ENCODE data around the gene PRPF6.

PRPF6 gene

GRCh38 chr20:64042054-64042781 is 61.3 kb downstream of the PRPF6 start:
- Histone ChIP-seq H3K4me3 (ENCODE audit: control insufficient read depth in 1 of 7, extremely low read depth in 1 of 7, insufficient read depth in 4 of 7, low read depth in 2 of 7, low read length in 6 of 7) (peak overlapping the region in 6 of 7 experiments; percentile 34 to 69 (median 47)), H3K27me3 (replicated peaks in 2 of 5; ENCODE audit: control insufficient read depth in 4 of 5, insufficient read depth in 5 of 5, low read length in 4 of 5) (peaks cover 0 to 13% (median 2%) of the 10 kb centered on the region in 5 experiments), H3K27ac (ENCODE audit: insufficient read depth in 1 of 2, low read depth in 1 of 2, low read length in 2 of 2, poor library complexity in 1 of 2, severe bottlenecking in 2 of 2) (peak overlapping the region in 1 of 2 experiments; percentile 34), H3K4me1 (ENCODE audit: control extremely low read depth in 1 of 4, control insufficient read depth in 4 of 4, insufficient read depth in 4 of 4, low read length in 3 of 4) (peaks cover 10 to 76% (median 66%) of the 10 kb centered on the region in 4 experiments), H3K9me3 (ENCODE audit: control extremely low read depth in 1 of 5, control insufficient read depth in 4 of 5, insufficient read depth in 2 of 5, low read depth in 1 of 5, low read length in 4 of 5) (no peaks in the 10 kb centered on the region), H3K36me3 (ENCODE audit: control insufficient read depth in 4 of 4, insufficient read depth in 4 of 4, low read length in 3 of 4) (peaks cover 0 to 1% (median 0%) of the 10 kb centered on the region in 4 experiments)
- DNase-seq: peak in 2 of 3 donors; percentile 49 to 65
- POLR2A ChIA-PET: interaction anchor here (0.8 kb wide), 1 partner anchor 36 kb away, joined by 3 read pairs; no protein-coding TSS in a partner anchor
- WGBS (ENCODE audit: insufficient coverage): under 1% methylated on average over 25 of the region's 55 CpGs
- CTCF ChIA-PET: interaction anchor here (0.6 to 7.5 kb wide), 5 partner anchors 10 to 77 kb away, joined by 3 to 187 read pairs (median 3); partner anchors contain the start of genes SOX18 and TCEA2

DNA sequence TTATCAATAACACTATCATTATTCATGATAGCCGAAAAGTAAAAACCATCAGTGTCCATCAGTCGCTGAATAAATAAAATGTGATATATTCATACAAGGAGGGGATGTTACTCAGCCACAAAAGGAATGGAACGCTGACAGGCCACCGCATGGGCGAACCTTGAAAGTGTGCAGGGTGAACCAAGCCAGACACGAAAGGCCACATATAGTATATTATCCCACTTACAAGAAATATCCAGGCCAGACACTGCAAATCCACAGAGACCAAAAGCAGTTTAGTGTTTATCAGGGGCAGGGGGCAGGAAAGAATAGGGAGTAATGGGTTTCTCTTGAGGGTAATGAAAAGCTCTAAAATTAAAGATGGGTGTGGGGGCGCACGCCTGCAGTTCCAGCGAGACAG is 62.8 kb downstream of the PRPF6 start:
- Histone ChIP-seq H3K9me3 (ENCODE audit: control extremely low read depth in 1 of 5, control insufficient read depth in 4 of 5, insufficient read depth in 2 of 5, low read depth in 1 of 5, low read length in 4 of 5) (no peaks in the 10 kb centered on the region), H3K27me3 (replicated peaks in 2 of 5; ENCODE audit: control insufficient read depth in 4 of 5, insufficient read depth in 5 of 5, low read length in 4 of 5) (peaks cover 0 to 18% (median 0%) of the 10 kb centered on the region in 5 experiments), H3K4me1 (ENCODE audit: control extremely low read depth in 1 of 4, control insufficient read depth in 4 of 4, insufficient read depth in 4 of 4, low read length in 3 of 4) (peaks cover 10 to 78% (median 63%) of the 10 kb centered on the region in 4 experiments), H3K27ac (ENCODE audit: insufficient read depth in 1 of 2, low read depth in 1 of 2, low read length in 2 of 2, poor library complexity in 1 of 2, severe bottlenecking in 2 of 2) (no peak overlapping the region), H3K4me3 (ENCODE audit: control insufficient read depth in 1 of 7, extremely low read depth in 1 of 7, insufficient read depth in 4 of 7, low read depth in 2 of 7, low read length in 6 of 7) (no peak overlapping the region), H3K36me3 (ENCODE audit: control insufficient read depth in 4 of 4, insufficient read depth in 4 of 4, low read length in 3 of 4) (peaks cover 0 to 4% (median 0%) of the 10 kb centered on the region in 4 experiments)
- no CpG with 5 or more reads among the region's 9 CpGs for WGBS (ENCODE audit: insufficient coverage)
- DNase-seq: peak in 1 of 3 donors; percentile 41
- ChIA-PET POLR2A (interaction anchor here (0.9 kb wide), 1 partner anchor 18 kb away, joined by 6 read pairs; no protein-coding TSS in a partner anchor), CTCF (interaction anchor here (0.9 to 2.0 kb wide), 6 partner anchors 10 to 19 kb away, joined by 3 to 14 read pairs (median 4); partner anchors contain the start of gene TCEA2)

GRCh38 chr20:64044484-64045247 is 63.7 kb downstream of the PRPF6 start:
- Histone ChIP-seq H3K9me3 (ENCODE audit: control extremely low read depth in 1 of 5, control insufficient read depth in 4 of 5, insufficient read depth in 2 of 5, low read depth in 1 of 5, low read length in 4 of 5) (no peaks in the 10 kb centered on the region), H3K4me1 (ENCODE audit: control extremely low read depth in 1 of 4, control insufficient read depth in 4 of 4, insufficient read depth in 4 of 4, low read length in 3 of 4) (peaks cover 4 to 71% (median 56%) of the 10 kb centered on the region in 4 experiments), H3K36me3 (ENCODE audit: control insufficient read depth in 4 of 4, insufficient read depth in 4 of 4, low read length in 3 of 4) (peaks cover 0 to 4% (median 0%) of the 10 kb centered on the region in 4 experiments), H3K27ac (ENCODE audit: insufficient read depth in 1 of 2, low read depth in 1 of 2, low read length in 2 of 2, poor library complexity in 1 of 2, severe bottlenecking in 2 of 2) (no peak overlapping the region), H3K4me3 (ENCODE audit: control insufficient read depth in 1 of 7, extremely low read depth in 1 of 7, insufficient read depth in 4 of 7, low read depth in 2 of 7, low read length in 6 of 7) (no peak overlapping the region), H3K27me3 (replicated peaks in 2 of 5; ENCODE audit: control insufficient read depth in 4 of 5, insufficient read depth in 5 of 5, low read length in 4 of 5) (peaks cover 0 to 18% (median 0%) of the 10 kb centered on the region in 5 experiments)
- 90% methylated on average over 12 of the region's 14 CpGs for WGBS (ENCODE audit: insufficient coverage)
- DNase-seq: peak in 1 of 3 donors; percentile 7
- ChIA-PET CTCF (interaction anchor here (0.7 to 2.0 kb wide), 7 partner anchors 9 to 74 kb away, joined by 3 to 14 read pairs (median 4); partner anchors contain the start of gene LKAAEAR1), POLR2A (interaction anchor here (0.9 kb wide), 1 partner anchor 18 kb away, joined by 6 read pairs; no protein-coding TSS in a partner anchor)

DNA sequence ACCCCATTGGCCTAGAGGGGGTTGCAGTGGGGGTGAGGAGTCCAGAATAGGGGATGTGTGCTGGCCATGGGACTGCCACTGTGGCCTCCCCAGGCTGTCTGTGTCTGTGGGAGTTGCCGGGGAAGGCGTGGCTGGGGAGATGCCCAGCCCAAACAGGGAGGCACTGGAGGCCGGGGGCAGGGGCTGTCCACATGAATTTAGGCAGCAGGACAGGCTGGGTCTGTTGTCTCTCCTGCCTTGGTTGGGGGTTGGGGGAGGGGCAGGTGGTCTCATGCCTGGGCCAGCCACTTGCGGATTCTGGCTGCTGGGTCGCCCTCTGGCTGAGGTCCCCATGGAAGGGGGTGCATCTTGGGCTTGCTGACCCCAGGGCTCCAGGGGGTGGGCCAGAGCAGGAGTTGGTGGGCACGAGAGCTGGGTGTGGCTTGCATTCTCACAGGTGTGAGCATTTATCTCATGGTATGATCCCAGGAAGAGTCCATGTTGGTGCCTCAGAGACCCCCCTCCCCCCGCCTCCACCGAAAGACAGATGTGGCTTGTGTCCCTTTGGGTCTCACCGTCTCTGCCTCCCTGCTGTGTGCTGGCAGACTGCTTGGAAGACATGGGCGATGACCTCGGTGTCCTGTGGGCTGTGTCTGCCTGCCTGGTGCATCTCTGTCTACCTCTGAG is 64.5 kb downstream of the PRPF6 start:
- Histone ChIP-seq H3K4me3 (ENCODE audit: control insufficient read depth in 1 of 7, extremely low read depth in 1 of 7, insufficient read depth in 4 of 7, low read depth in 2 of 7, low read length in 6 of 7) (no peak overlapping the region), H3K27ac (ENCODE audit: insufficient read depth in 1 of 2, low read depth in 1 of 2, low read length in 2 of 2, poor library complexity in 1 of 2, severe bottlenecking in 2 of 2) (no peak overlapping the region), H3K27me3 (replicated peaks in 2 of 5; ENCODE audit: control insufficient read depth in 4 of 5, insufficient read depth in 5 of 5, low read length in 4 of 5) (peaks cover 0 to 26% (median 0%) of the 10 kb centered on the region in 5 experiments), H3K9me3 (ENCODE audit: control extremely low read depth in 1 of 5, control insufficient read depth in 4 of 5, insufficient read depth in 2 of 5, low read depth in 1 of 5, low read length in 4 of 5) (no peaks in the 10 kb centered on the region), H3K4me1 (ENCODE audit: control extremely low read depth in 1 of 4, control insufficient read depth in 4 of 4, insufficient read depth in 4 of 4, low read length in 3 of 4) (peaks cover 4 to 71% (median 56%) of the 10 kb centered on the region in 4 experiments), H3K36me3 (ENCODE audit: control insufficient read depth in 4 of 4, insufficient read depth in 4 of 4, low read length in 3 of 4) (peaks cover 0 to 4% (median 0%) of the 10 kb centered on the region in 4 experiments)
- ChIA-PET CTCF (interaction anchor here (0.9 to 2.0 kb wide), 5 partner anchors 8 to 73 kb away, joined by 3 to 14 read pairs (median 4); partner anchors contain the start of gene LKAAEAR1), POLR2A (no interaction called here)
- peak in 1 of 3 donors; percentile 0 for DNase-seq
- WGBS (ENCODE audit: insufficient coverage): 91% methylated on average over 10 of the region's 11 CpGs

- H3K4me1 ChIP-seq (ENCODE audit: control extremely low read depth in 1 of 4, control insufficient read depth in 4 of 4, insufficient read depth in 4 of 4, low read length in 3 of 4): peaks cover 0 to 71% (median 50%) of the 10 kb centered on the region in 4 experiments
- no peak for DNase-seq
- no peak overlapping the region for H3K27ac ChIP-seq (ENCODE audit: insufficient read depth in 1 of 2, low read depth in 1 of 2, low read length in 2 of 2, poor library complexity in 1 of 2, severe bottlenecking in 2 of 2)
- WGBS (ENCODE audit: insufficient coverage): 96% methylated on average over 5 of the region's 8 CpGs
- peaks cover 0 to 4% (median 0%) of the 10 kb centered on the region in 4 experiments for H3K36me3 ChIP-seq (ENCODE audit: control insufficient read depth in 4 of 4, insufficient read depth in 4 of 4, low read length in 3 of 4)
- H3K27me3 ChIP-seq (replicated peaks in 2 of 5; ENCODE audit: control insufficient read depth in 4 of 5, insufficient read depth in 5 of 5, low read length in 4 of 5): peaks cover 0 to 30% (median 0%) of the 10 kb centered on the region in 5 experiments
- H3K4me3 ChIP-seq (ENCODE audit: control insufficient read depth in 1 of 7, extremely low read depth in 1 of 7, insufficient read depth in 4 of 7, low read depth in 2 of 7, low read length in 6 of 7): no peak overlapping the region
- ChIA-PET CTCF (no interaction called here), POLR2A (no interaction called here)
- H3K9me3 ChIP-seq (ENCODE audit: control extremely low read depth in 1 of 5, control insufficient read depth in 4 of 5, insufficient read depth in 2 of 5, low read depth in 1 of 5, low read length in 4 of 5): no peaks in the 10 kb centered on the region
Measured at GRCh38 chr20:64047046-64047389, 66.1 kb downstream of the PRPF6 start.

DNA sequence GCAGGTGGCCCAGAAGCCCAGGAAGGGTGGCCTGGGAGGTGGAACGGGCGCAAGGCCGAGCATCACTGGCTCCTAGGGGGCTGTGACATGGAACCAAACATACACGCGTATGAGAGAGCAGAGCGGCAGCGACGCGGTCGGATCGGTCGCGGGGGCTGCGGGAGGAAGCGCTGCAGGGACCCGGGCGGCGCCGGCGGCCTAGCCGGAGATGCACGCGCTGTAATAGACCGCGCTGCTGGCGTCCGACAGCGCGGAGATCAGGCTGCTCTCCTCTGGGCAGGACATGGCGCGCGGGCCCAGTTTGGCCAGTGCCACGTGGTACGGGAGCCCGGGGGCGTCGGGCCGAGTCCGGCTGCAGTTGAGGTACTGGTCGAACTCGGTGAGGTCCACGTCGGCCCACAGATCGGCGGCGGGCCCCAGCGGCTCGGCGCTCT is 67.1 kb downstream of the PRPF6 start:
- Histone ChIP-seq H3K27me3 (replicated peaks in 2 of 5; ENCODE audit: control insufficient read depth in 4 of 5, insufficient read depth in 5 of 5, low read length in 4 of 5) (peaks cover 0 to 30% (median 0%) of the 10 kb centered on the region in 5 experiments), H3K4me1 (ENCODE audit: control extremely low read depth in 1 of 4, control insufficient read depth in 4 of 4, insufficient read depth in 4 of 4, low read length in 3 of 4) (peaks cover 0 to 76% (median 53%) of the 10 kb centered on the region in 4 experiments), H3K4me3 (ENCODE audit: control insufficient read depth in 1 of 7, extremely low read depth in 1 of 7, insufficient read depth in 4 of 7, low read depth in 2 of 7, low read length in 6 of 7) (peak overlapping the region in 3 of 7 experiments; percentile 16 to 51 (median 31)), H3K9me3 (ENCODE audit: control extremely low read depth in 1 of 5, control insufficient read depth in 4 of 5, insufficient read depth in 2 of 5, low read depth in 1 of 5, low read length in 4 of 5) (no peaks in the 10 kb centered on the region), H3K36me3 (ENCODE audit: control insufficient read depth in 4 of 4, insufficient read depth in 4 of 4, low read length in 3 of 4) (peaks cover 0 to 4% (median 0%) of the 10 kb centered on the region in 4 experiments), H3K27ac (ENCODE audit: insufficient read depth in 1 of 2, low read depth in 1 of 2, low read length in 2 of 2, poor library complexity in 1 of 2, severe bottlenecking in 2 of 2) (no peak overlapping the region)
- DNase-seq: peak in 2 of 3 donors; percentile 42 to 58
- 46% methylated on average over 39 of the region's 49 CpGs for WGBS (ENCODE audit: insufficient coverage)
- ChIA-PET CTCF (interaction anchor here (15.2 kb wide), 1 partner anchor 9 kb away, joined by 187 read pairs; the partner anchor contains the start of gene C20orf204), POLR2A (no interaction called here)

All from common myeloid progenitor, CD34-positive (primary cell).